Heart left ventricle (tissue), 13 donors: ENCODE data around the gene F12.
"Not testable (repeated sequence)": the region's sequence is repeated elsewhere in the genome, so short reads cannot be mapped to it uniquely, and the experiment has no call there.

Experiments
- POLR2A ChIP-seq, 2 donors: fragments of 450-650 bp; IDR thresholded peaks; one replicate each; pipeline ENCODE4 v1.6.1; 2017; ENCODE audit warnings: antibody characterized with exemption in 2 of 2, mild to moderate bottlenecking in 2 of 2, moderate library complexity in 2 of 2
- TF ChIP-seq, protein P1 (sequence below), 12 donors: fragments of 200-600 bp; sonication (generic) in 4 of 12; IDR thresholded peaks; one replicate each; pipeline versions ENCODE4 v1.5.0 to v1.8.0; 2018 to 2022; ENCODE audit warnings: antibody characterized with exemption in 12 of 12, mild to moderate bottlenecking in 5 of 12
- donor health status: ischemic (EF 13 %, LVEDD 7.1; RV severe dilation, severe dysfunction).
- donor health status: DM: no; HTN: yes; CAD: no.
- donor health status: DM: no; HTN: no; CAD: no.
- donor health status: ischemic (EF 25% LVEDD 6.9; RV normal size, moderate dysfunction).
- donor health status: ischemic (EF 25% LVEDD 5.7; RV mildly dilated, moderate dysfunction).
- donor health status: ischemic (EF 35%, LVEDD 5.7; RV mildly dilated, moderate dysfunction).
- donor health status: nonischemic (EF 11% LVEDD 7.7; RV severe dilation, severe dysfunction).
- donor health status: DM: yes; HTN: yes; CAD: no.
- donor health status: PGD.
- donor health status: ischemic (EF 29% LVEDD 5.4; RV normal size, mild dysfunction).
- donor health status: nonischemic (EF 23%, LVEDD 6.1; RV moderate dilation, normal function).

GRCh38 chr5:177375516-177375915 is 33.8 kb downstream of the F12 start:
- TF ChIP-seq, protein P1, sequence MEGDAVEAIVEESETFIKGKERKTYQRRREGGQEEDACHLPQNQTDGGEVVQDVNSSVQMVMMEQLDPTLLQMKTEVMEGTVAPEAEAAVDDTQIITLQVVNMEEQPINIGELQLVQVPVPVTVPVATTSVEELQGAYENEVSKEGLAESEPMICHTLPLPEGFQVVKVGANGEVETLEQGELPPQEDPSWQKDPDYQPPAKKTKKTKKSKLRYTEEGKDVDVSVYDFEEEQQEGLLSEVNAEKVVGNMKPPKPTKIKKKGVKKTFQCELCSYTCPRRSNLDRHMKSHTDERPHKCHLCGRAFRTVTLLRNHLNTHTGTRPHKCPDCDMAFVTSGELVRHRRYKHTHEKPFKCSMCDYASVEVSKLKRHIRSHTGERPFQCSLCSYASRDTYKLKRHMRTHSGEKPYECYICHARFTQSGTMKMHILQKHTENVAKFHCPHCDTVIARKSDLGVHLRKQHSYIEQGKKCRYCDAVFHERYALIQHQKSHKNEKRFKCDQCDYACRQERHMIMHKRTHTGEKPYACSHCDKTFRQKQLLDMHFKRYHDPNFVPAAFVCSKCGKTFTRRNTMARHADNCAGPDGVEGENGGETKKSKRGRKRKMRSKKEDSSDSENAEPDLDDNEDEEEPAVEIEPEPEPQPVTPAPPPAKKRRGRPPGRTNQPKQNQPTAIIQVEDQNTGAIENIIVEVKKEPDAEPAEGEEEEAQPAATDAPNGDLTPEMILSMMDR (IDR thresholded peaks at IDR 0.05), result not testable (repeated sequence)
- TF ChIP-seq POLR2A (IDR thresholded peaks at IDR 0.05), result not testable (repeated sequence)
